HepG2 (cell line): Measurements from ENCODE around the gene KLF16. TPM values are rescaled to one million over a fixed set of nuclear protein-coding genes. Genes with fewer than 3 reads are reported as not detected.
A peak's percentile ranks its signal among the peaks of the same experiment; 100 is the strongest.

Source experiments
- EEA1 ChIP-seq: sonication (generic); formaldehyde crosslinking; IDR thresholded peaks from 2 replicates; pipeline ENCODE4 v1.5.1; 2020; ENCODE audit warnings: mild to moderate bottlenecking, missing genetic modification reagents, borderline replicate concordance
- FOSL2 ChIP-seq: sonication (generic); formaldehyde crosslinking; IDR thresholded peaks from 2 replicates; pipeline ENCODE4 v1.4.0; 2020; ENCODE audit warnings: missing genetic modification reagents
- FOXC1 ChIP-seq: sonication (generic); formaldehyde crosslinking; IDR thresholded peaks from 2 replicates; pipeline ENCODE4 v1.8.0; 2022; ENCODE audit warnings: mild to moderate bottlenecking, missing genetic modification reagents, borderline replicate concordance
- FOXK2 ChIP-seq: fragments of 450-650 bp; IDR thresholded peaks from 2 replicates; pipeline ENCODE4 v1.6.1; 2016
- GTF2F1 ChIP-seq: fragments of 150-350 bp; IDR thresholded peaks from 2 replicates; pipeline ENCODE4 v1.6.1; 2014; ENCODE audit warnings: low read length
- KDM5B ChIP-seq: sonication (generic); formaldehyde crosslinking; IDR thresholded peaks from 2 replicates; pipeline ENCODE4 v1.4.0; 2020; ENCODE audit warnings: missing genetic modification reagents, mild to moderate bottlenecking, borderline replicate concordance
- MLX ChIP-seq: IDR thresholded peaks from 2 replicates; pipeline ENCODE4 v1.6.1; 2016
- MYC ChIP-seq: sonication (generic); formaldehyde crosslinking; IDR thresholded peaks from 2 replicates; pipeline ENCODE4 v1.9.0; 2021; ENCODE audit warnings: missing genetic modification reagents, borderline replicate concordance
- NBN ChIP-seq: fragments of 450-650 bp; conservative IDR thresholded peaks from 2 replicates; pipeline ENCODE4 v1.6.1; 2017
- NPAS2 ChIP-seq: sonication (generic); formaldehyde crosslinking; IDR thresholded peaks from 2 replicates; pipeline ENCODE4 v1.8.0; 2022; ENCODE audit warnings: mild to moderate bottlenecking, missing genetic modification reagents, borderline replicate concordance
- PAX8 ChIP-seq: sonication (generic); formaldehyde crosslinking; IDR thresholded peaks from 2 replicates; pipeline ENCODE4 v1.8.0; 2022; ENCODE audit warnings: mild to moderate bottlenecking, missing genetic modification reagents, borderline replicate concordance
- PLRG1 ChIP-seq: fragments of 450-650 bp; conservative IDR thresholded peaks from 2 replicates; pipeline ENCODE4 v1.6.1; 2016
- RARA ChIP-seq: IDR thresholded peaks from 2 replicates; pipeline ENCODE4 v1.6.1; 2016; ENCODE audit warnings: missing genetic modification reagents, missing compliant biosample characterization
- TBX3 ChIP-seq: fragments of 450-650 bp; IDR thresholded peaks from 2 replicates; pipeline ENCODE4 v1.6.1; 2017; ENCODE audit warnings: antibody characterized with exemption, mild to moderate bottlenecking, inconsistent platforms, borderline replicate concordance
- TCF7 ChIP-seq: sonication (generic); IDR thresholded peaks from 2 replicates; pipeline ENCODE4 v1.6.1; 2016; ENCODE audit warnings: antibody characterized with exemption, low read depth
- ZBTB20 ChIP-seq: sonication (generic); formaldehyde crosslinking; IDR thresholded peaks from 2 replicates; pipeline ENCODE4 v1.8.1; 2023; ENCODE audit warnings: missing genetic modification reagents, low read depth, mild to moderate bottlenecking, borderline replicate concordance
- ZBTB34 ChIP-seq: sonication (generic); formaldehyde crosslinking; IDR thresholded peaks from 2 replicates; pipeline ENCODE4 v1.8.0; 2022; ENCODE audit warnings: mild to moderate bottlenecking, missing genetic modification reagents
- ZBTB42 ChIP-seq: sonication (generic); formaldehyde crosslinking; IDR thresholded peaks from 2 replicates; pipeline ENCODE4 v1.5.0; 2020; ENCODE audit warnings: mild to moderate bottlenecking, missing genetic modification reagents
- ZMYM3 ChIP-seq: sonication (generic); formaldehyde crosslinking; IDR thresholded peaks from 2 replicates; pipeline ENCODE4 v1.5.1; 2020; ENCODE audit warnings: mild to moderate bottlenecking, missing genetic modification reagents
- ZNF138 ChIP-seq: sonication (generic); formaldehyde crosslinking; IDR thresholded peaks from 2 replicates; pipeline ENCODE4 v1.5.0; 2020; ENCODE audit warnings: mild to moderate bottlenecking, low read depth, missing genetic modification reagents
- ZNF205 ChIP-seq: IDR thresholded peaks from 2 replicates; pipeline ENCODE4 v1.6.1; 2018; ENCODE audit warnings: missing biosample characterization, missing genetic modification reagents
- ZNF274 ChIP-seq: sonication (generic); formaldehyde crosslinking; IDR thresholded peaks from 2 replicates; pipeline ENCODE4 v1.5.1; 2020; ENCODE audit warnings: mild to moderate bottlenecking, missing genetic modification reagents
- ZNF292 ChIP-seq: sonication (generic); formaldehyde crosslinking; IDR thresholded peaks from 2 replicates; pipeline ENCODE4 v1.8.1; 2022; ENCODE audit warnings: mild to moderate bottlenecking, low read depth, missing genetic modification reagents, borderline replicate concordance
- ZNF3 ChIP-seq: IDR thresholded peaks from 2 replicates; pipeline ENCODE4 v1.7.0; 2017; ENCODE audit warnings: inconsistent platforms
- ZNF329 ChIP-seq: sonication (generic); formaldehyde crosslinking; IDR thresholded peaks from 2 replicates; pipeline ENCODE4 v1.9.0; 2021; ENCODE audit warnings: low read depth, mild to moderate bottlenecking, missing genetic modification reagents
- ZNF331 ChIP-seq: sonication (generic); formaldehyde crosslinking; IDR thresholded peaks from 2 replicates; pipeline ENCODE4 v1.4.0; 2020; ENCODE audit warnings: missing genetic modification reagents
- ZNF383 ChIP-seq: sonication (generic); formaldehyde crosslinking; IDR thresholded peaks from 2 replicates; pipeline ENCODE4 v1.4.0; 2020; ENCODE audit warnings: missing genetic modification reagents, mild to moderate bottlenecking, borderline replicate concordance
- ZNF484 ChIP-seq: sonication (generic); formaldehyde crosslinking; IDR thresholded peaks from 2 replicates; pipeline ENCODE4 v1.5.1; 2020; ENCODE audit warnings: mild to moderate bottlenecking, low read depth, missing genetic modification reagents, borderline replicate concordance
- ZNF496 ChIP-seq: sonication (generic); formaldehyde crosslinking; IDR thresholded peaks from 2 replicates; pipeline ENCODE4 v1.8.1; 2023; ENCODE audit warnings: mild to moderate bottlenecking, moderate library complexity, missing genetic modification reagents; ENCODE audit not compliant: insufficient replicate concordance
- ZNF543 ChIP-seq: sonication (generic); formaldehyde crosslinking; IDR thresholded peaks from 2 replicates; pipeline ENCODE4 v1.4.0; 2020; ENCODE audit warnings: mild to moderate bottlenecking, missing genetic modification reagents
- ZNF777 ChIP-seq: sonication (generic); formaldehyde crosslinking; IDR thresholded peaks from 2 replicates; pipeline ENCODE4 v1.4.0; 2020; ENCODE audit warnings: missing genetic modification reagents
- ZNF883 ChIP-seq: sonication (generic); formaldehyde crosslinking; IDR thresholded peaks from 2 replicates; pipeline ENCODE4 v1.5.1; 2020; ENCODE audit warnings: mild to moderate bottlenecking, missing genetic modification reagents; ENCODE audit errors: not compliant biosample characterization
- polyA plus RNA-seq, 8 experiments: library from polyadenylated mRNA; depleted of rRNA in 3 of 8; stranded (reverse) in 7 of 8; unstranded in 1 of 8; fragments of >200 nt; fragmentation: Illumina TruSeq in 4 of 8; extraction: Trizol in 4 of 8; gene quantifications; 2 replicates each; pipeline versions ENCODE4 v1.2.1 to v1.2.3, GENCODE V29; 2011 to 2016; ENCODE audit warnings: low read depth in 4 of 8, missing spikeins in 1 of 8, mixed read lengths in 1 of 8; ENCODE audit not compliant: insufficient read depth in 1 of 8
- total RNA-seq, 5 experiments: library from RNA; depleted of rRNA; stranded (reverse); fragments of >200 nt; fragmentation: Illumina TruSeq; extraction: Trizol; gene quantifications; 2 replicates each; pipeline ENCODE4 v1.2.3, GENCODE V29; 2016; ENCODE audit warnings: low read depth in 1 of 5

KLF16 gene
- total and polyA plus RNA-seq, 2 of the 13 experiments (the other 11 are each of a cell fraction or from before 2014, with no cell fraction given) = 3.5 to 6.7 TPM

GRCh38 chr19:1853295-1854038 lies 9.9 kb downstream of the KLF16 start (continued):
- TF ChIP-seq TCF7 (no peak), NBN (no peak), FOXK2 (no peak), ZNF777 (CRISPR knock-in tag) (no peak), ZNF3 (CRISPR knock-in tag) (no peak), ZMYM3 (CRISPR knock-in tag) (peak; percentile 71; the same call in 1 of the 2 replicates), ZNF205 (no peak), ZBTB34 (CRISPR knock-in tag) (no peak), ZNF329 (CRISPR knock-in tag) (no peak), KDM5B (0 out of 2 replicates have a peak, but pooled peaks have one; percentile 52), NPAS2 (CRISPR knock-in tag) (no peak), PLRG1 (no peak), FOSL2 (CRISPR knock-in tag) (0 out of 2 replicates have a peak, but pooled peaks have one; percentile 5), ZNF496 (no peak), ZBTB20 (CRISPR knock-in tag) (no peak), ZNF274 (CRISPR knock-in tag) (no peak), MYC (CRISPR knock-in tag) (peak; percentile 37; the same call in 1 of the 2 replicates), ZNF292 (CRISPR knock-in tag) (no peak), PAX8 (CRISPR knock-in tag) (no peak), ZBTB42 (CRISPR knock-in tag) (no peak), MLX (CRISPR knock-in tag) (peak; percentile 67; the same call in 1 of the 2 replicates), RARA (CRISPR knock-in tag) (0 out of 2 replicates have a peak, but pooled peaks have one; percentile 8), TBX3 (no peak), ZNF543 (CRISPR knock-in tag) (peak; percentile 20; the same call in 1 of the 2 replicates), ZNF484 (CRISPR knock-in tag) (no peak), FOXC1 (CRISPR knock-in tag) (no peak), ZNF138 (CRISPR knock-in tag) (no peak), EEA1 (CRISPR knock-in tag) (no peak), ZNF383 (CRISPR knock-in tag) (no peak), GTF2F1 (0 out of 2 replicates have a peak, but pooled peaks have one; percentile 23), ZNF331 (no peak), ZNF883 (CRISPR knock-in tag) (peak; percentile 20)
